Stimulated activated CD4-positive, alpha-beta T cell treated with anti-CD3 and anti-CD28 coated beads, Interleukin-12 subunit alpha, Interleukin-12 subunit beta, amount 100 ng/mL, for 48 hours (primary cell): ENCODE measurements around the gene MOCS1.
"Not testable (repeated sequence)": the region's sequence is repeated elsewhere in the genome, so short reads cannot be mapped to it uniquely, and the experiment has no call there.

ENCODE experiments used
- DNase-seq, 3 donors: peaks; one replicate each; pipeline ENCODE4 v3.0.0-alpha.2; 2020; ENCODE audit warnings: low read depth in 2 of 3, low spot score in 1 of 3

MOCS1 gene

DNA sequence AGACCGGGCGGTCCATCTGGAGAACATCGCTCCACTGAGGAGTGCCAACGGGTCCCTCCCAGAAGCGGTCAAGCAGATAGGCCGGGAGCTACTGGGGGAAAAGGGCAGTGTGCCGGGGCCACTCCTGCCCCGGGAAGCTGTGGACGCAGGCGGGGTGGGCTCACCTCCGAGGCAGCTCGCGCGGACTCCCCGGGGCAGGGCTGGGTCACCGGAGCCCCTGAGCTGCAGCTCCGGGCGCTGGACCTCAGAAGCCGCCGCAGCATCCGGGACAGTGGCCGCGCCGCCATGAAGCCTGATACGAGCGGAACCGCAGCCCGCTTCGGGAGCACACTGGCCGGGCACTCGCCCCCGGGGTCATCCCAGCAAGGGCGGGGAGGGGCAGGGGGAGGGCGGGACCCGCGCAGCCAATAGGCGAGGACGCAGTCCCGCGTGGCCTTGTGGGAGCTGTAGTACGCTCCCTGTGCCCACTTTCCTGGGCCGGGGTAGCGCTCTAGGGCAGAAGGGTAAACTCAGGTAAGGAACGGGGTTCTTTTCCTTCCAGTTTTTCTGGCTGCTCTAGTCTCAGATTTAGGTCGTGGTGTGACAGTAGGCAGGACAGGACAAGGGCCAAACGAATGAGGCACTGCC is at the start of gene MOCS1:
Gene MOCS1, minus strand, starts transcription at position 332 of the 627 bp plus-strand sequence. Its CDS starts 45 bp downstream, at position 287.
- peak; percentile 10 to 35 (median 13) for DNase-seq

DNA sequence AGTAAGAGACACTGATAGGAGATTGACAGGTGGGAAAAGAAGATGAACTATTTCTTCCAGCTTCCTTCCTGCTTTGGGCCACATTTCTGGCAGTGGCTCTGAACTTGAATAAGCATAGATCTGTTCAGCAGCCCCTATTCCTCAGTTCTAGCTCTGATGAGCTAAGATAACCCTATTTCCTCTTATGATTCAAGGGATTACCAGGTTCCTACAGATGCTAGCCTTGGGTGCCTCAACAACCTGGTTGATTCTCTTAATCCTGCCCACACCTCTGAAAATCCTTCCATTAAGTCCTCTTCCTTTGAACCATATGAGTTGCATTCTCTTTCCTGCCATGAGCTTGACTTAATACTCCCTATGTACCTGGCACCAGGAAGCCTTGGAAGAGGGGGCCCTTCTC is 49.8 kb upstream of the MOCS1 start:
- DNase-seq = no peak

DNA sequence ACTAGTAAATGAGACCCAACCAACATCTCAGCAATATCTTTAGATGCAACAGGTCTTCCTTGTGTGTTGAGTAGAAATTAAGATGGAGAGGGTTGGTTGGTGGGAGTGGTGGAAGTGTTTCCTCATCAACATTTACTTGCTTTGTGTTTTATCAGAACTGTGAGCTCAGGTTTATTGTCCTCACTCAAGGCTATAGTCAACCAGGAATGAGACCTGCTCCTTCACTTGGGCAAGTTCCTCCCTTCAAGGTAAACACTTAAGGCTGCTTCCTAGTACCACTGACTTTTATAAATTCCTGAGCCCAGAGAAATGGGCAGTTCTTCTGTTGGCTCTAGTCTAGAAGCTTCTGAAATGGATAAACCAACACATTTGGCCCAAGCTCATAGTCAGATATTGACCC is 48.9 kb upstream of the MOCS1 start:
- no peak for DNase-seq

DNA sequence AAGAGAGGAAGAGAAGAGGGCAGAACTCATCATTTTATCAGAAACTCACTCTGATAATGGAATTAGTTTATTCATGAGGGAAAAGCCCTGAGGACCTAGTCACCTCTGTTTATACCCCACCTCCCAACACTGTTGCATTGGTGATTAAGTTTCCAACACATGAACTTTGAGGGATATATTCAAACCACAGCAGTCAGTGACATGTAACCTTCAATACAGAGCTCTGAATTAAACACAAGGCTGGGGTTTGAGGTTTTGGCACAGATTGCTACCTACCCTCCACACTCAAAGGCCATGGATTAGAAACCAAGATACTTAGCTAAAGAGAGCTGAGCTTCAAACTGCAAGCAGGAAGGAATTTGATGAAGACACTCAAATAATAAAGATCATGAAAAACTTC is 48.5 kb upstream of the MOCS1 start:
- DNase-seq = no peak

DNA sequence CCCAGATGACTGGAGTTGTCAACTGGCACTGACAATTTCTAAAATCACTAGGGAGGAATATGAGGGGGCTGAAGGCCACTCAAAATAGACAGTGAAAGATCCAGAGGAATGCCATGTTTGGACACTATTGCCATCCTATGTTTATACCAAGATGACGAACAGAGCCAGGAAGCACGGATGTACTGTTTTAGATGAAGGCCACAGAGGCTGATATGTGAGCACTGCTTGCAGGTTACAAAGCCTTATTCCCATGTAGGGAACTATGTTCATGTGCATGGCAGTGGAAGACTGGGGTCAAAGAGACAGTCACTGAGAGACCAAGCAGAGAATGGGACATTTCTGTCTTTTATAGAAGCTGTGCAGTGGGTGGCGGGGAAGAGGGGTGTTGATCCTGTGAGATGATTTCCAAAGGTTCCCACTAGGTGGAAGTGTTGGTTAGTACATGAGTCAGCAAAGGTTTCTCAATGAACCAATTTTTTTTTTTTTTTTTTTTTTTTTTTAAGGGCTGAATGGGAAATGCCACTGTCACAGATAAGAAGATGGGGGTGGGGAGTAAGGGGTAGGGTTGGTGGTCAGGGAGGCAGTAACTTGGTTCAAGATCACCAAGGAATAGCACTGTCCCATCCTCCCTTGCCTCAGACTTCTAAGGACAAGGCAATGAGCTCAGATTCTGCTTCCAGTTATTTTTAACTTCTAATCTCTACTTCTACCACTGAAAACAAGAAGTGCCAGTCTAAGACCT is 46.7 kb upstream of the MOCS1 start:
- peak in 1 of 3 donors; percentile 2 for DNase-seq

DNA sequence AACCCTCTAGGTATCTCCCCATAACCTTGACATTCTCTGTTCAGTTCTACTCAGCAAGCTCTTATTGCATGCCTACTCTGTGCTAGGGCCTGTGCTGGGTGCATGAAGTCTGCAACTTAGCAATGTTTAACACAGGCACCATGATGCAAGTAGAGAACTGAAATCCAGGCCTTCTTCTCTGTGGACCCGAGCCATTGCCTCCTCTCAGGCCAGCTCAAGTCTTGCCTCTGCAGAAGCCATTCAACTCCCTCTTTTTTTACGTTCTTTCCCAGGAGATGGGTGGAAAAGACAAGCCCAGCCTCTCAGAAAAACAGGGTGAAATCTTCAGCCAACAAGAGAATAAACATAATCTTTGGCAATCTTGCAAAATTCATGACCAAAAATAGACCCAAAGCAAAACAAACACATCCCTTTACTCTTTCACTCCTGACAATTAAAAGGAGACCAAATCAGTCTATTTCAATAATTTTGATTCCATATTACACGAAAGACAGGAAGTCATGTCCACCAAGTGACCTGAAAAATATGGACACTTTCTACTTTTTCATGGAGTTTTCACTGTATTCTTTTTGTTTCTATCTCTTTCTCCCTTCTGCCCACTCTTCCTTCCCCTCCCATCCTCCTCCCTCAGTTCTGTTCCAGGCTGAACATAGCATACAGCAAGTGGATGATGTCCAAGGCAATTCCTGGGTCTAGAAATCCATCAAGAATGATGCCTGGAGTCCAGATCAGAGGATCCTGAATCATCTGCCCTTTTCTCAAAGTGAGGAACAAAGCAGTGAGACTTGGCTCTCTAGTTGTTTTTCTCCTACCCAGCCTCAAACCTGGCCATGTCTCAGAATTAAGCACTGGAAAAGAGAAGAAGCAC is 45.4 kb upstream of the MOCS1 start:
- DNase-seq = no peak

DNA sequence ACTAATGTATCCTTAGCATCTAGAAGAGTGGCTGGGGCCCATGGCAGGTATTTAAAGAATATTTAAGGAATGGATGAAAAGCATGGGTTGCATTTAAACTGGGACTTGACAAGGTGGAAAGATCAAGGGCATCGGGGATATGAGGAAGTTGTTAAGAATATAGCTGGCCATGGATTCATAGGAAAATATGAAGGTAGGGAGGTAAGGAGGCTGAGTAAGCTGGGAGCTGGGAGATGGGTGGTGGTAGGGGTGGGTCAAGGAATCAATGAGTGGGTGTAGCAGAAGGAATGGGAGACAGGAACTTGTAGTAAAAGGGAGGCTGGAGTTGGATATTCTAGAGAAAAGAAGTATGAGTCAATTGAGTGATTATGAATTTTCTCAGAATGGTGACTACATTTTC is 44.0 kb upstream of the MOCS1 start:
- DNase-seq = no peak

DNA sequence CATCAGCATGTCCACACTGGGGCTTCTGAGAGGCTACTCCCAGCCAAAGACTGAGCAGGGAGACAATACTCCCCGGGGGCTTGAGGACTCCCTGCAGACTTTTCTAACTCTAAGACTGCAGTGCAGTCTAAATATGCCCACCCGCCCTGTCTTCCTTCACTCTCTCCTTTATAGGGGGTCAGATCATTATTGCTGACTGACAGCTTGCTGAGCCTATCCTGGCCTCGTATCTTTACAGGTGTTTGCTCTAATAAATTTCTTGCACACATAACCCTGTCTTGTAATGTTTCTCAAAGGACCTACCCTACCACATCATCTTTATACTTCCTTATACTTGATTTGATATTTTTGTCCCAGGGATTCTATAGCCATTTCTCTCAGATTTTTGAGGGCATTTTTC is 39.4 kb upstream of the MOCS1 start:
- DNase-seq = no peak

DNA sequence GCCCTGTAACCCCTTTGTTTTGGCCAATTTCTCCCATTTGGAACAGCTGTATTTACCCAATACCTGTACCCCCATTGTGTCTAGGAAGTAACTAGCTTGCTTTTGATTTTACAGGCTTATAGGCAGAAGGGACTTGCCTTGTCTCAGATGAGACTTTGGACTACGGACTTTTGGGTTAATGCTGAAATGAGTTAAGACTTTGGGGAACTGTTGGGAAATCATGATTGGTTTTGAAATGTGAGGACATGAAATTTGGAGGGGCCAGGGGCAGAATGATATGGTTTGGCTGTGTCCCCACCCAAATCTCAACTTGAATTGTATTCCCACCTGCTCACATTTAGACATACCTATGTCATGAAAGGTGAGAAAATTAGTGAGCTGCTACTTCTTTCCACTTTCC is 38.5 kb upstream of the MOCS1 start:
- not testable (repeated sequence) for DNase-seq

DNA sequence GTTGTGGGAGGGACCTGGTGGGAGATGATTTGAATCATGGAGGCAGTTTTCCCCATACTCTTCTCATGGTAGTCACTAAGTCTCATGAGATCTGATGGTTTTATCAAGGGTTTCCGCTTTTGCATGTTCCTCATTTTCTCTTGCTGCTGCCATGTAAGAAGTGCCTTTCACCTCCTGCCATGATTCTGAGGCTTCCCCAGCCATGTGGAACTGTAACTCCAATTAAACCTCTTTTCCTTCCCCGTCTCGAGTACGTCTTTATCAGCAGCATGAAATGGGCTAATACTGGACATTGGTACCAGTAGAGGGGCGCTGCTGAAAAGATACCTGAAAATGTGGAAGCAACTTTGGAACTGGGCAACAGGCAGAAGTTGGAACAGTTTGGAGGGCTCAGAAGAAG is 36.9 kb upstream of the MOCS1 start:
- not testable (repeated sequence) for DNase-seq

DNA sequence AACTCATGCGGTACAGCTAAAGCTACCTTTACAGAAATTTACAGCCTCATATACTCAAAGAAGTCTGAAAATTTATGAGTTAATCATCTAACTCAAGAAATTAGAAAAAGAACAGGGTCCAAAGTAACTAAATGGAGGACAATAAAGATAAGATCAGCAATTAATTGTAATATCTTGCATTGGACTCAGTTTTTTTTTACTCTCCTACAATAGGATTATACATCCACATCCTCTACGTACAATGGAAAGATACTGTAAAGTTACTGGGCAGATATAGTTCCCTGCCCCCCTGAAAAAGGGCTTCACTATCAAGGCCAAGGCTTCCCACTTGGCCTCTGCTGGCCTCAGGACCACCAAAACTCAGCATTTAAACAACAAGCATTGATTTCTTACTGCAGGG is 31.5 kb upstream of the MOCS1 start:
- no peak for DNase-seq

DNA sequence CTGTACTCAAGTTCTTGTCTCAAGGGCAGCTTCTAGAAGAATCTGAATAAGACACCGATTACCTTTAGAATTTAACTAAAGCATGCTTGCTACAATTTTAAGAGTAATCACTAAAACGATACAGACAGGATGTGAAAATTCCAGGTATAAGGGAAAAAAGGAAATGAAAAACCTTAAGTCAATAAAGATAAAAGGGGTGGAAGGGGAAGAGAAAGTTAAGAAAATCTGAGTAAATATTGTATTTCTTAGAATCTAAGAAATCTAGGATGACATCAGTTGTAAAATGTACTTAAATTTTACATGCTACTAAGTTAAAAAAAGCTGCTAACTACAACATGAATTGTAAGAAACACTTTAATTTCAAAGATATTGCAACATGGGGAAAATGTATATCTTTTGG is 30.3 kb upstream of the MOCS1 start:
- no peak for DNase-seq

DNA sequence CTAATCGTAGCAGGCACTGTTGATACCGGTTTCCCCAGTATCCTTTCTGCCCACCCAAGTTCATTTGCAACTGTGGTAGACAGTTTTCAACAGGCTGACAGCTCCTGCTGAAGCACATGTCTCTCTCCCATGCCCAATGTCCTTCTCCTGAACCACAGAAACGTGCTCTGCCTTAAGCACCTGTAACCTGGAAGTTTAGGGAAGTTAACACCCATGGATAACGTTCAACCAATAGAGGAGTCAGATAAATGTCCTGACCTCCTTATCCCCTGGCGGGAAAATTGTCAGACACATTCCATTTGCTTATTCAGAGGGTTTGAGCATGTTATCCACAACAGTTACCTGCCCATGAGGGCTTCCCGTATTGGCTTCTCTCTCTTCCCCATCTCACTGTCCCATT is 29.8 kb upstream of the MOCS1 start:
- DNase-seq = no peak

DNA sequence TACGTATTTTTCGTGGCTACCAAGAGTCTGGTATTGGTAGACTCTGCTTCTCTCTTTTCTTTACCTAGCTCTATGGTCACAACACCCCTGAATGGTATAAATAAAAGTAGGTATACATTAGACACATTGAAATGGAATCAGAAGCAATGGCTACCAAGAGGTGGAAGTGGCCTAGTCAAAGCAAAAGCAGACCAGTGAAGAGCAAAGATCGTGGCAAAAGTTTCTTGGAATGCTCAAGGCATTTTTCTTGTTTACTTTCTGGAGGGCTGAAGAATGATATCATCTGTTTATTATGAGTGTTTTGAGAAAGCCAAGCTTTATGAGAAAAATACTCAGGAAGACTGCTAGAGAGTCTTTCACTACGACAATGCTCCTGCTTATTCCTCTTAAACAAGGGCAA is 28.6 kb upstream of the MOCS1 start:
- DNase-seq = no peak

DNA sequence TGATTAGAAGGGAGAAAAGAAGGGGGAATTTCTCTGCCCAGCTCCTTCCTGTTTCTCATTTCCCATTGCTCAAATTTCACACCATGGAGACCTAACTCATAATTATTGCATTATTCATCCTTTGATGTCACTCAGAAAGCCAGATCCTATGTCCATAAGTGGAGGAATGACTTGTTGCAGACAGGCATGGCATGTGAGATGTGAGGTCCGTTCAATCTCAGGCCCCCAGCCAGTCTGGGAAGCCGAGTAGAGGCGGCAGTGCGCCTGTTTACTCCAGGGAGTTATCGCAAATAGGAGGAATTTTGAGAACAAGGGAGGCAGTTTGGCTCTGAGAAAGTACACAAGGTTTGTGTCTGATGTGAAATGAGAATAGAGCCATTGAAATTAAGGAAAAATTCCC is 26.9 kb upstream of the MOCS1 start:
- no peak for DNase-seq

DNA sequence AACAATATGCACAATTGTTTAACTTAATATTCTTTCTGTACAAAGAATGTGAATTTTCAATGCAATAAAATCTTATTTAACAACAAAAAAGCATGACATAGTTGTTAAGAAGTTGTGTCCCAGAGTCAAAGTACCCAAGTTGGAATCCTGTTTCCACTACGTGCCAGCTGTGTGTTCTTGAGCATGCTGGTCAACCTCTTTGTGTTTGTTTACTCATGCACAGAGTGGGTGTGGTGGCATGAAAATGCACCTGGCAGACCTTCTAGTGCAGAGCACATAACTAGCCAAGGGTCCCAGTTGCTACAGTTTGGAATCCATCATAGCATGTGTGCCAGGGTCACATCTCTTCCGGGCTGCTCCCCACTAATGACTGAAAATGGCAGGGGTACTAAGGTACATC is 24.7 kb upstream of the MOCS1 start:
- DNase-seq = no peak

DNA sequence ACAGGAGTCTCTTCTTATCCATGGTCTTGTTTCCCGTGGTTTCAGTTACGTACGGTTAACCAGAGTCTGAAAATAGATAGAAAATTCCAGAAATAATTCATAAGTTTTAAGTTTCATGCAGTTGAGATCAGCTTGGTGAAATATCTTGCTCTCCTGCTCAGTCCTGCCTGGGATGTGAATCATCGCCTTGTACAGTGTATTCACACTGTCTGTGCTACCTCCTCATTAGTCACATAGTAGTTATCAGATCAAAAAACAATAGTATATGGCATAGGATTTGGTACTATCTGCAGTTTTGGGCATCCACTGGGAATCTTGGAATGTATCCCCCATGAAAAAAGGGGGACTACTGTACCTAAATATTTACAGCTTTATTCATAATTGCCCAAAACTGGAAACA is 22.7 kb upstream of the MOCS1 start:
- DNase-seq = no peak

DNA sequence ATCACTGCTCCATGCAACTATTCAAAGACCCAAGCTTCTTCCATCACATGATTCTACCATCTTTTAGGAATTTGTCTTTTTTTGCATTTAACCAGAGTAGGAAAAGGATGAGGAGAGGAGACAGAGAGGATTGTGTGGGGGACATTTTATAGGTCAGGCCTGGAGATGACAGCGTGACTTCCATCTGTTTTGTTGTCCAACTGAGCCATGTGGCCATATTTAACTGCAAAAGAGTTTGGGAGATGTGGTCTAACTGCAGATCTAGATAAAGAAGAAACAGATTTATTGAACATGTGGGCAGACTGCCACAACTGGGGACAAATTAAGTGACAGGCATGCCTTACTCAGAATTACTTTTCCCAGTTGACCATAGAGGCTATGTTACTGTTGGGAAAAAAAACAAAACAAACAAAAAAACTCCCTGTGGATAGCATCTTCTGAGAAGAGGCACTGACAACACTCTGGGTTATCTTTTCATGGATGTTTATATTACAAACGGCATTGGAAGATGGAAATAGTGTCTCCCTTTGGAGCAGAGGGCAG is 18.9 kb upstream of the MOCS1 start:
- no peak for DNase-seq

DNA sequence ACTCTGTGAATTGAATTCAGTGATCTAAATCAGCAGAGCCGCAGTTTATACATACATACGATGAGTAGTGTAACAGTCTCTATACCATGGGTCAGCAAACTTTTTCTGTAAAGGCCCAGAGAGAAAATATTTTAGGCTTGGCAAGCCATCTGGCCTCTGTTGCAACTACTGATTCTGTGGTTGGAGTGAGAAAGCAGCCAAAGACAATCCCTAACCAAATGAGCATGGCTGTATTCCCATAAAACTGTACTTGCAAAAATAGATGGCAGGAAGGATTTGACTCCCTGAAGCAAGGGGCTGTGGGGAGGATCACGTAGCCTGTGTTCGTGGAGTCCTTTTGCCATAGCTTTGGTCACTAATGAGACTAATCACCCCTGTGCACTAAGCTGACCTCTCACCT is 17.9 kb upstream of the MOCS1 start:
- no peak for DNase-seq

DNA sequence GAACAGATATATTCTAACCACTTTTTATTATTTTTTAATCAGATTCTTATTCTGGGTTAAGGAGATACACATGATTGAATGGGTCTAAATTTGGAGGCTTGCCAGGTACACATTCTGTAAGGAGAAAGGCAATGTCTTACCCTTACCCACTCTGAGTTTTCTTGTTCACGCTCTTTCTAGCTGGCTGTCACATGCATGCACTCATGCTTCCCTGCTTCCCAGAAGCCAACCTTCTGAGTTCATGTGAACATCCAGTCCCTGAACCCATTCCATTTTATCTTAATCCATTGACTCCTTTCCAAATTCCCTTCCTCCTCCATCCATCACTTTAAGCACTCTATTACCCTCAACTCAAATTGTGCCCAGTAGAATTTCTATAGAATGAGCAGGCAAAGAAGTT is 17.5 kb upstream of the MOCS1 start:
- no peak for DNase-seq

DNA sequence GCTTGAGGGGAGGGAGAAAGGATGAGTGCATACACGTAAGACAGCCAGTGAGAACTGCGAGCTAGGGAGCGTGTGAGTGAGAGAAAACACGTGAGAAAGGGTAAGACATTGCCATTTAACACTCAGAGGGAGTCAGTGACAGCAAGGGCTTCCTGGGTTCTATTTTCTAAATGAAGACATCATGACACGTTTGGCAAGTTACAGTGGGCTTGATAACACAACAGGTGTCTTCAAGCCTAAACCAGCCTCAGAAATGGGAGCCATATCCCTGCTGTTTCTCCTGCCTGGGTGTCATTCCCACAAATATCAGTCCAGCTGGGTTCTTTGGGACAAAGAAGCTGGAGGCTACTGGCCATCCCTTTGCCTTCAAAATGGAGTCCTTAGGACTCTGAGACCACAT is 16.9 kb upstream of the MOCS1 start:
- DNase-seq = no peak
